Mesenchymal stem cell (in vitro differentiated cells and primary cell): ENCODE results near the gene AOAH.

Source experiments
- DNase-seq: peaks from one replicate; pipeline ENCODE4 v3.0.0-alpha.2; 2013
- H2AFZ ChIP-seq: one replicate; pipeline ENCODE4 v1.6.1; 2013; ENCODE audit warnings: low read depth, mild to moderate bottlenecking, control low read depth, inconsistent platforms, low read length, moderate library complexity
- H2AK5ac ChIP-seq: 2 replicates; pipeline ENCODE4 v1.6.1; 2013; ENCODE audit warnings: low read length, moderate library complexity, mild to moderate bottlenecking, inconsistent platforms; ENCODE audit not compliant: severe bottlenecking
- H2BK120ac ChIP-seq: one replicate; pipeline ENCODE4 v1.6.1; 2013; ENCODE audit warnings: low read depth, mild to moderate bottlenecking, inconsistent platforms, low read length, moderate library complexity
- H2BK12ac ChIP-seq, 2 experiments: one replicate each; pipeline ENCODE4 v1.6.1; 2013; ENCODE audit warnings: inconsistent platforms in 2 of 2, low read length in 2 of 2, mild to moderate bottlenecking in 2 of 2, moderate library complexity in 2 of 2, control low read depth in 1 of 2
- H2BK15ac ChIP-seq: one replicate; pipeline ENCODE4 v1.6.1; 2013; ENCODE audit warnings: mild to moderate bottlenecking, low read depth, inconsistent platforms; ENCODE audit not compliant: poor library complexity, severe bottlenecking
- H2BK5ac ChIP-seq: 2 replicates; pipeline ENCODE4 v1.6.1; 2013; ENCODE audit warnings: low read depth, mild to moderate bottlenecking, low read length, control low read depth, inconsistent platforms; ENCODE audit not compliant: poor library complexity, severe bottlenecking
- H3K14ac ChIP-seq, 2 experiments: one replicate each; pipeline ENCODE4 v1.6.1; 2013; ENCODE audit warnings: inconsistent platforms in 2 of 2, low read length in 2 of 2, control low read depth in 1 of 2, mild to moderate bottlenecking in 1 of 2, moderate library complexity in 1 of 2
- H3K18ac ChIP-seq, 2 experiments: one replicate each; pipeline ENCODE4 v1.6.1; 2013; ENCODE audit warnings: inconsistent platforms in 2 of 2, low read length in 2 of 2, control low read depth in 1 of 2, low read depth in 1 of 2, mild to moderate bottlenecking in 1 of 2
- H3K23ac ChIP-seq, 2 experiments: one replicate each; pipeline ENCODE4 v1.6.1; 2013; ENCODE audit warnings: inconsistent platforms in 2 of 2, low read length in 2 of 2, mild to moderate bottlenecking in 2 of 2, moderate library complexity in 2 of 2, control low read depth in 1 of 2
- H3K27ac ChIP-seq: 2 replicates; pipeline ENCODE4 v1.5.1; 2013; ENCODE audit warnings: mild to moderate bottlenecking, moderate library complexity, low read length, control low read depth, inconsistent platforms; ENCODE audit not compliant: poor library complexity, severe bottlenecking
- H3K27me3 ChIP-seq, 2 experiments: 2 replicates each; pipeline versions ENCODE4 v1.6.1 to v1.7.0; 2013; ENCODE audit warnings: low read length in 2 of 2, mild to moderate bottlenecking in 2 of 2, moderate library complexity in 2 of 2, control low read depth in 1 of 2, inconsistent platforms in 1 of 2; ENCODE audit not compliant: control insufficient read depth in 1 of 2, insufficient read depth in 1 of 2
- H3K36me3 ChIP-seq, 2 experiments: 2 replicates each; pipeline versions ENCODE4 v1.6.1 to v1.7.0; 2013; ENCODE audit warnings: low read length in 2 of 2, control low read depth in 1 of 2, inconsistent platforms in 1 of 2, low read depth in 1 of 2, mild to moderate bottlenecking in 1 of 2; ENCODE audit not compliant: insufficient read depth in 2 of 2, control insufficient read depth in 1 of 2
- H3K4ac ChIP-seq, 2 experiments: one replicate each; pipeline ENCODE4 v1.6.1; 2013; ENCODE audit warnings: inconsistent platforms in 2 of 2, low read length in 2 of 2, mild to moderate bottlenecking in 2 of 2, moderate library complexity in 2 of 2, control low read depth in 1 of 2, low read depth in 1 of 2
- H3K4me1 ChIP-seq: 2 replicates; pipeline ENCODE4 v1.6.1; 2013; ENCODE audit warnings: low read depth, low read length, control low read depth; ENCODE audit not compliant: control insufficient read depth, insufficient read depth
- H3K4me2 ChIP-seq: 2 replicates; pipeline ENCODE4 v1.6.1; 2013; ENCODE audit warnings: low read length, mild to moderate bottlenecking, inconsistent platforms; ENCODE audit not compliant: poor library complexity, severe bottlenecking
- H3K4me3 ChIP-seq, 2 experiments: 2 replicates each; pipeline versions ENCODE4 v1.5.1 to v1.7.0; 2013; ENCODE audit warnings: low read length in 2 of 2, mild to moderate bottlenecking in 2 of 2, control low read depth in 1 of 2, low read depth in 1 of 2; ENCODE audit not compliant: insufficient read depth in 1 of 2
- H3K79me1 ChIP-seq: replicated peaks from 2 replicates; pipeline ENCODE4 v1.6.1; 2013; ENCODE audit warnings: mild to moderate bottlenecking, control low read depth, low read length, inconsistent platforms; ENCODE audit not compliant: poor library complexity, severe bottlenecking
- H3K9ac ChIP-seq: 2 replicates; pipeline ENCODE4 v1.7.0; 2013; ENCODE audit warnings: mild to moderate bottlenecking, low read length, moderate library complexity
- H3K9me3 ChIP-seq: 2 replicates; pipeline ENCODE4 v1.7.0; 2013; ENCODE audit warnings: mild to moderate bottlenecking, low read length; ENCODE audit not compliant: control insufficient read depth
- H4K8ac ChIP-seq: one replicate; pipeline ENCODE4 v1.6.1; 2013; ENCODE audit warnings: inconsistent platforms, mild to moderate bottlenecking, low read length, moderate library complexity
- H4K91ac ChIP-seq: one replicate; pipeline ENCODE4 v1.6.1; 2013; ENCODE audit warnings: mild to moderate bottlenecking, low read length, inconsistent platforms
- WGBS: methylation state at CpG from one replicate; pipeline ENCODE4 v1.1.7; 2013; ENCODE audit warnings: mixed read lengths; 5-methylcytosine and 5-hydroxymethylcytosine counted together

AOAH gene

GRCh38 chr7:36732806-36733205 lies 8.5 kb upstream of the AOAH start:
- no peak overlapping the region for H3K9ac ChIP-seq
- H3K4me3 ChIP-seq: no peak overlapping the region
- H2BK5ac ChIP-seq: no peak overlapping the region
- H4K91ac ChIP-seq: no peak overlapping the region
- H3K4ac ChIP-seq: no peak overlapping the region
- no peak overlapping the region for H3K14ac ChIP-seq
- no peak overlapping the region for H3K18ac ChIP-seq
- H3K23ac ChIP-seq: no peak overlapping the region
- H2BK120ac ChIP-seq: no peak overlapping the region
- H3K4me1 ChIP-seq: peaks cover 4% of the 10 kb centered on the region
- 100% methylated on average over 1 of the region's 1 CpG for WGBS
- no peak overlapping the region for H3K27ac ChIP-seq
- no peak overlapping the region for H2AFZ ChIP-seq
- no peak overlapping the region for H2BK15ac ChIP-seq
- no peak overlapping the region for H2BK12ac ChIP-seq
- peaks cover 0 to 3% of the 10 kb centered on the region in 2 experiments for H3K27me3 ChIP-seq
- H3K9me3 ChIP-seq: peaks cover 3% of the 10 kb centered on the region
- no peak overlapping the region for H4K8ac ChIP-seq
- no peak for DNase-seq
- no peak overlapping the region for H2AK5ac ChIP-seq
- no peaks in the 10 kb centered on the region for H3K79me1 ChIP-seq
- H3K4me2 ChIP-seq: no peak overlapping the region
- no peaks in the 10 kb centered on the region for H3K36me3 ChIP-seq

- Histone ChIP-seq H3K4me3 (no peak overlapping the region), H4K8ac (no peak overlapping the region), H2BK15ac (no peak overlapping the region), H4K91ac (no peak overlapping the region), H3K23ac (no peak overlapping the region), H3K27me3 (no peaks in the 10 kb centered on the region), H3K36me3 (no peaks in the 10 kb centered on the region), H3K27ac (no peak overlapping the region), H2AFZ (no peak overlapping the region), H2BK12ac (no peak overlapping the region), H3K4me1 (peaks cover 2% of the 10 kb centered on the region), H3K4me2 (no peak overlapping the region), H3K14ac (no peak overlapping the region), H3K79me1 (no peaks in the 10 kb centered on the region), H3K9ac (no peak overlapping the region), H3K4ac (no peak overlapping the region), H2BK5ac (no peak overlapping the region), H3K18ac (no peak overlapping the region), H2BK120ac (no peak overlapping the region), H3K9me3 (peaks cover 3% of the 10 kb centered on the region), H2AK5ac (no peak overlapping the region)
- no peak for DNase-seq
- WGBS: 64% methylated on average over 1 of the region's 2 CpGs
Observed at GRCh38 chr7:36730046-36730445, 5.8 kb upstream of the AOAH start.

DNA sequence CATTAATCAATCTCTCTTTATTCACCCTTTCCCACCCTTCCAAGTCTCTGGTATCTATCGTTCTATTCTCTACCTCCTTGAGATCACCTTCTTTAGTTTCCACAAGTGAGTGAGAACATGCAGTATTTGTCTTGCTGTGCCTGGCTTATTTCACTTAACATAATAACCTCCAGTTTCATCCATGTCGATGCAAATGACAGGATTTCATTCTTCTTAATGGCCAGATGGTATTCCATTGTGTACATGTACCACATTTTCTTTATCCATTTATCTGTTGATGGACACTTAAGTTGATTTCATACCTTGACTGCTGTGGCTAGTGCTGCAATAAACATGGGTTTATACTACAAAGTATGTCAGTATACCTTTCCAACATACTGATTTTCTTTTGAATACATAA lies 3.8 kb upstream of the AOAH start:
- Histone ChIP-seq H3K79me1 (no peaks in the 10 kb centered on the region), H2AFZ (no peak overlapping the region), H3K4me2 (no peak overlapping the region), H2BK15ac (no peak overlapping the region), H3K18ac (no peak overlapping the region), H2BK5ac (no peak overlapping the region), H3K14ac (no peak overlapping the region), H3K27ac (no peak overlapping the region), H3K27me3 (no peaks in the 10 kb centered on the region), H2BK12ac (no peak overlapping the region), H3K9ac (no peak overlapping the region), H2AK5ac (no peak overlapping the region), H4K8ac (no peak overlapping the region), H3K9me3 (peaks cover 3% of the 10 kb centered on the region), H3K4me3 (no peak overlapping the region), H4K91ac (no peak overlapping the region), H2BK120ac (no peak overlapping the region), H3K36me3 (no peaks in the 10 kb centered on the region), H3K23ac (no peak overlapping the region), H3K4me1 (peaks cover 2% of the 10 kb centered on the region), H3K4ac (no peak overlapping the region)
- WGBS: 83% methylated on average over 2 of the region's 2 CpGs
- DNase-seq: no peak

- no peak overlapping the region for H3K4ac ChIP-seq
- H2BK12ac ChIP-seq: no peak overlapping the region
- H3K9ac ChIP-seq: no peak overlapping the region
- H3K4me1 ChIP-seq: no peaks in the 10 kb centered on the region
- no peak overlapping the region for H2BK120ac ChIP-seq
- H3K27me3 ChIP-seq: no peaks in the 10 kb centered on the region
- H2BK15ac ChIP-seq: no peak overlapping the region
- no peak overlapping the region for H4K8ac ChIP-seq
- H3K9me3 ChIP-seq: no peaks in the 10 kb centered on the region
- no peak overlapping the region for H3K27ac ChIP-seq
- H2BK5ac ChIP-seq: no peak overlapping the region
- no peak overlapping the region for H3K18ac ChIP-seq
- no peak overlapping the region for H3K4me2 ChIP-seq
- DNase-seq: no peak
- WGBS: 81% methylated on average over 4 of the region's 4 CpGs
- H2AFZ ChIP-seq: no peak overlapping the region
- H4K91ac ChIP-seq: no peak overlapping the region
- no peak overlapping the region for H2AK5ac ChIP-seq
- no peak overlapping the region for H3K4me3 ChIP-seq
- H3K79me1 ChIP-seq: no peaks in the 10 kb centered on the region
- H3K23ac ChIP-seq: no peak overlapping the region
- H3K14ac ChIP-seq: no peak overlapping the region
- no peaks in the 10 kb centered on the region for H3K36me3 ChIP-seq
Observed at GRCh38 chr7:36726806-36727503, 2.7 kb upstream of the AOAH start.
